Stomach (tissue), 19 donors: ENCODE data around the gene DUSP19. TPM values are rescaled to one million over a fixed set of nuclear protein-coding genes. Genes with fewer than 3 reads are reported as not detected.

Experiments used
- DNase-seq, 2 donors: peaks; one replicate each; pipeline versions ENCODE4 v3.0.0 to v3.0.0-alpha.2; 2013 to 2019
- H3K27ac ChIP-seq, 5 donors: fragments of 200-600 bp in 4 of 5; sonication (generic) in 4 of 5; one replicate each; pipeline ENCODE4 v1.5.1; 2013 to 2019; ENCODE audit warnings: mild to moderate bottlenecking in 1 of 5, moderate library complexity in 1 of 5
- H3K27me3 ChIP-seq, 3 donors: fragments of 200-600 bp; sonication (generic); one replicate each; pipeline ENCODE4 v1.5.1; 2017 to 2019; ENCODE audit warnings: mixed run types in 1 of 3
- H3K36me3 ChIP-seq, 4 donors: fragments of 200-600 bp; sonication (generic); 1 replicate in 3 of 4; 2 replicates in 1 of 4; pipeline ENCODE4 v1.5.1; 2016 to 2019
- H3K4me1 ChIP-seq, 4 donors: fragments of 200-600 bp; sonication (generic); one replicate each; pipeline ENCODE4 v1.5.1; 2016 to 2019
- H3K4me3 ChIP-seq, 4 donors: fragments of 200-600 bp; sonication (generic) in 3 of 4; one replicate each; pipeline ENCODE4 v1.5.1; 2016 to 2019; ENCODE audit warnings: mild to moderate bottlenecking in 1 of 4
- H3K9me3 ChIP-seq, 4 donors: fragments of 200-600 bp; sonication (generic); one replicate each; pipeline ENCODE4 v1.5.1; 2016 to 2019
- EP300 ChIP-seq: sonication (generic); formaldehyde crosslinking; IDR thresholded peaks from one replicate; pipeline ENCODE4 v1.6.1; 2017; ENCODE audit warnings: antibody characterized with exemption
- POLR2A ChIP-seq, 4 donors: fragments of 450-650 bp; IDR thresholded peaks; one replicate each; pipeline ENCODE4 v1.6.1; 2016; ENCODE audit warnings: antibody characterized with exemption in 4 of 4, control low read depth in 2 of 4, mild to moderate bottlenecking in 1 of 4, moderate library complexity in 1 of 4
- POLR2AphosphoS5 ChIP-seq, 3 donors: sonication (generic); formaldehyde crosslinking; IDR thresholded peaks; one replicate each; pipeline ENCODE4 v1.6.1; 2016; ENCODE audit warnings: antibody characterized with exemption in 3 of 3
- WGBS, 5 donors: extraction: QIAGEN DNeasy Blood & Tissue Kit in 3 of 5; methylation state at CpG; one replicate each; pipeline versions ENCODE4 v1.1.5 to v1.1.7; 2013 to 2018; 5-methylcytosine and 5-hydroxymethylcytosine counted together
- intact Hi-C: fragments of 100-400 bp; cut with DNase I; formaldehyde crosslinking; loops from one replicate; pipeline ENCODE4 v1.15.1; 2023; ENCODE audit warnings: low total_unique reads
- long read RNA-seq, 10 donors: transcript quantifications; one replicate each; lab custom pipeline, GENCODE V29; 2026
- polyA plus RNA-seq, 3 donors: library from polyadenylated mRNA; stranded (reverse); fragments of 200-250 nt; gene quantifications; one replicate each; pipeline ENCODE4 v1.2.3, GENCODE V29; 2013
- total RNA-seq, 5 donors: library from RNA; depleted of rRNA; stranded (reverse); fragments of >200 nt; gene quantifications; one replicate each; pipeline versions ENCODE4 v1.1.0 to v1.2.3, GENCODE V29; 2014 to 2016
- TF ChIP-seq, protein P1 (sequence below), 7 experiments: fragments of 450-650 bp in 4 of 7; fragments of 200-600 bp in 3 of 7; sonication (generic) in 3 of 7; IDR thresholded peaks; one replicate each; pipeline ENCODE4 v1.5.1; 2016 to 2019; ENCODE audit warnings: antibody characterized with exemption in 7 of 7, control low read depth in 2 of 7, mild to moderate bottlenecking in 1 of 7
- donor health status: healthy with polysubstance abuse.
- donor health status: Bipolar disorder and iron deficiency.
- donor health status: healthy.

DUSP19 gene, protein sequence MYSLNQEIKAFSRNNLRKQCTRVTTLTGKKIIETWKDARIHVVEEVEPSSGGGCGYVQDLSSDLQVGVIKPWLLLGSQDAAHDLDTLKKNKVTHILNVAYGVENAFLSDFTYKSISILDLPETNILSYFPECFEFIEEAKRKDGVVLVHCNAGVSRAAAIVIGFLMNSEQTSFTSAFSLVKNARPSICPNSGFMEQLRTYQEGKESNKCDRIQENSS
- total RNA-seq (10 to 100 TPM in 1 of 5 donors, 1 to 10 TPM in 3, not detected in 1; 3.5 to 19.6 (median 4.9) TPM), polyA plus RNA-seq (1 to 10 TPM; 1.1 to 4.3 (median 1.7) TPM)
- long read RNA-seq, donor 1, result 0 reads
- long read RNA-seq, donor 2, full-length matches to known transcripts, result 3 of 3 reads
- long read RNA-seq, donor 2, partial matches to known transcripts, result 0 of 3 reads
- long read RNA-seq, donor 2, other reads (novel, unspliced or antisense), result 0 of 3 reads
- long read RNA-seq, donor 3, result 0 reads
- long read RNA-seq, donor 4, result 0 reads
- long read RNA-seq, donor 5, full-length matches to known transcripts, result 2 of 2 reads
- long read RNA-seq, donor 5, partial matches to known transcripts, result 0 of 2 reads
- long read RNA-seq, donor 5, other reads (novel, unspliced or antisense), result 0 of 2 reads
- long read RNA-seq, donor 6, result 0 reads
- long read RNA-seq, donor 7, result 0 reads
- long read RNA-seq, donor 8, result 0 reads
- long read RNA-seq, donor 9, result 0 reads
- long read RNA-seq, donor 10, result 0 reads

DNA sequence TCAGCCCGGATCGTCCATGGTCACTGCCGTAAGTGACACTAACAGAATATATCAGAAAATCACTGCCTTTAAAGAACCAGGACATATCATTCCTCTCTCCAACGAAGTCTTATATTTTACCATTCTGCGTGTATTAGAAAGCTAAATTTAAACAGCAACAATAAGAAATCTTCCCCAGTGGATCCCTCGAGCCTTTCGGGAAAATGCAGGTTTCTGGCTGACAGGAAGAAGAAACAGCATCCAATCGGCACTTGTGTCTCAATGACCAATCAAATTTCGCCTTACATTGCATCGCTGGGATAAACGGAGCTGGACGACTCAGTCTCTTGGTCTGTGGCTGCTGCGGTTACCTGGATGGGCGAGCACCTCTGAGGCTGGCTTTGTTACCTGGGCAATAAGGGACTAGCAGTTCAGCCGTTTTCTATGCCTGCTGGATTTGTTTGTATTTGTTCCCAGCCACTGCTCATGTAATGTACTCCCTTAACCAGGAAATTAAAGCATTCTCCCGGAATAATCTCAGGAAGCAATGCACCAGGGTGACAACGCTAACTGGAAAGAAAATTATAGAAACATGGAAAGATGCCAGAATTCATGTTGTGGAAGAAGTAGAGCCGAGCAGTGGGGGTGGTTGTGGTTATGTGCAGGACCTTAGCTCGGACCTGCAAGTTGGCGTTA, at the start of gene DUSP19:
DUSP19 (plus strand) TSS at position 284 of the 675 bp plus-strand sequence; CDS start at position 471, 187 bp downstream.
- peak; percentile 95 to 97 for DNase-seq
- Histone ChIP-seq H3K27ac (peak within 1 kb of the TSS; percentile 84 to 90 (median 87)), H3K27me3 (no peaks in the 10 kb centered on the region), H3K9me3 (no peaks in the 10 kb centered on the region), H3K4me3 (peak within 1 kb of the TSS; percentile 54 to 72 (median 66)), H3K4me1 (peaks cover 6 to 35% (median 17%) of the 10 kb centered on the region in 4 donors), H3K36me3 (no peaks in the 10 kb centered on the region)
- intact Hi-C loops, result no loop called here
- peak; percentile 81 to 96 (median 82) for TF ChIP-seq POLR2AphosphoS5 (IDR thresholded peaks at IDR 0.05)
- TF ChIP-seq, protein P1, sequence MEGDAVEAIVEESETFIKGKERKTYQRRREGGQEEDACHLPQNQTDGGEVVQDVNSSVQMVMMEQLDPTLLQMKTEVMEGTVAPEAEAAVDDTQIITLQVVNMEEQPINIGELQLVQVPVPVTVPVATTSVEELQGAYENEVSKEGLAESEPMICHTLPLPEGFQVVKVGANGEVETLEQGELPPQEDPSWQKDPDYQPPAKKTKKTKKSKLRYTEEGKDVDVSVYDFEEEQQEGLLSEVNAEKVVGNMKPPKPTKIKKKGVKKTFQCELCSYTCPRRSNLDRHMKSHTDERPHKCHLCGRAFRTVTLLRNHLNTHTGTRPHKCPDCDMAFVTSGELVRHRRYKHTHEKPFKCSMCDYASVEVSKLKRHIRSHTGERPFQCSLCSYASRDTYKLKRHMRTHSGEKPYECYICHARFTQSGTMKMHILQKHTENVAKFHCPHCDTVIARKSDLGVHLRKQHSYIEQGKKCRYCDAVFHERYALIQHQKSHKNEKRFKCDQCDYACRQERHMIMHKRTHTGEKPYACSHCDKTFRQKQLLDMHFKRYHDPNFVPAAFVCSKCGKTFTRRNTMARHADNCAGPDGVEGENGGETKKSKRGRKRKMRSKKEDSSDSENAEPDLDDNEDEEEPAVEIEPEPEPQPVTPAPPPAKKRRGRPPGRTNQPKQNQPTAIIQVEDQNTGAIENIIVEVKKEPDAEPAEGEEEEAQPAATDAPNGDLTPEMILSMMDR (IDR thresholded peaks at IDR 0.05), result no peak
- peak in 2 of 4 donors; percentile 45 to 60 for TF ChIP-seq POLR2A (IDR thresholded peaks at IDR 0.05)
- 0 to 1% (median 1%) methylated on average over 20 of the region's 20 CpGs for WGBS, 5 donors

DNA sequence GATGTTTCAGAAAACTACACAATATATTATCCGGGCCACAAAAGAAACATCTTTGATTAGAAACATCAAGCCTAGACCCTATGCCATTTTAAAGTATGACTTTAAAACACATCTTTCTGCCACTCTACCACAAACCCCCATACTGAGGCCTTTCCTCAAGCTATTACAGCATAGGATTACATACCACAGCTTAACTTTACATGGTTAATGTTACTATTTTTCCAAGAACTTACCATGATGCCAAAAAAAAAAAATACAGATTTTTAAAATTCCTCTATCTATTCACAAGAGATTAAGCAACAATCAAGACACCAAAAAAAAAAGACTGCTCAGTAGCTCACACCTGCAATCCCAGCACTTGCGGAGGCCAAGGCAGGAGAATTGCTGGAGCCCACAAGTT, 49.3 kb upstream of the DUSP19 start:
- H3K9me3 ChIP-seq, result no peaks in the 10 kb centered on the region

DNA sequence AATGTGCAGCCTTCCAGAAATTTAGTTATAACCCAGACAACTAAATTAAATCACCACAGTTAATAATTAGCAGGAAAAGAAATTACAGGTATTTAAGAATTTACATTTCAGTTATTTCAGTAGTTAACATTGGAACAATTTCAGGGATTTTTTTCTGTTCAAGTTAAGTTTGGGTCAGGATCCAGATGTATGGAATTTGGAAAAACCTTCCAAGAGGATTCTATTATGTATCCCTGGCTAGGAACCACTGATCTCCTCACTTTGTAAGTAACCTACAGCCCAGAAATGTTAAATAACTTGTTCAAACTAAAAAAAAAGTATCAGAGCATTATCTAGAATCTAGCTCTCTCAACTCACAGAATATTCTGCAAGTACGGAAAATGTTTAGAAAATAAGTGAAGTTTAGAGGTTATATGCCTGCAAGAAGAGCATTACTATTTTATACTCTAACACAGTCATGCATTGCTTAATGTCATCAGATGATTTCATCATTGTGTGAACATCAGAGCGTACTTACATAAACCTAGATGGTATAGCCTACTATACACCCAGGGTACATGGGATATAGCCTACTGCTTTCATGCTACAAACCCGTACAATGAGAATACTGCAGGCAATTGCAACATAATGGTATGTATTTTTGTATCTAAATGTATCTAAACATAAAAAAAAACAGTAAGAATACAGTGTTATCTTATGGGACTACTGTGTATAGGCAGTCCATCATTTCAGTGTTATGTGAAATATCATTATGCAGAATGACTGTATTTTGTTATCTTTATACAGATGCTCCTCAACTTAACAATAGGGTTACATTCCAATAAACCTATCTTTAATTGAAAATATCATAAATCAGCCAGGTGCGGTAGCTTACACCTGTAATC, 46.4 kb upstream of the DUSP19 start:
- H3K36me3 ChIP-seq, result no peaks in the 10 kb centered on the region
- TF ChIP-seq POLR2A (IDR thresholded peaks at IDR 0.05) (no peak), POLR2AphosphoS5 (IDR thresholded peaks at IDR 0.05) (no peak), EP300 (no peak)
- TF ChIP-seq, protein P1 (IDR thresholded peaks at IDR 0.05), result no peak
- 78 to 81% (median 80%) methylated on average over 4 of the region's 4 CpGs for WGBS, 5 donors
- peak overlapping the region in 2 of 5 donors; percentile 0 to 15 for H3K27ac ChIP-seq
- no peaks in the 10 kb centered on the region for H3K27me3 ChIP-seq
- H3K9me3 ChIP-seq, result no peaks in the 10 kb centered on the region
- peaks cover 11 to 97% (median 59%) of the 10 kb centered on the region in 4 donors for H3K4me1 ChIP-seq
- no peak overlapping the region for H3K4me3 ChIP-seq
- DNase-seq, result no peak
- intact Hi-C loops, result no loop called here

More for the DNA sequence above, 49.3 kb upstream of the DUSP19 start:
- H3K36me3 ChIP-seq, result no peaks in the 10 kb centered on the region
- no peak for DNase-seq
- H3K27ac ChIP-seq, result no peak overlapping the region
- H3K4me3 ChIP-seq, result no peak overlapping the region
- 83 to 93% (median 88%) methylated on average over 2 of the region's 2 CpGs for WGBS, 5 donors
- no peaks in the 10 kb centered on the region for H3K27me3 ChIP-seq
- TF ChIP-seq POLR2A (IDR thresholded peaks at IDR 0.05), result no peak
- no peak for TF ChIP-seq POLR2AphosphoS5 (IDR thresholded peaks at IDR 0.05)
- TF ChIP-seq, protein P1 (IDR thresholded peaks at IDR 0.05), result no peak
- no peak for TF ChIP-seq EP300
- peaks cover 9 to 94% (median 54%) of the 10 kb centered on the region in 4 donors for H3K4me1 ChIP-seq
- intact Hi-C loops, result no loop called here
